Activated B cell treated with CpG ODN at 0.5 μM for 24 hours (primary cell): Measurements from ENCODE around the gene C2CD4C. TPM values are rescaled to one million over a fixed set of nuclear protein-coding genes. Genes with fewer than 3 reads are reported as not detected.
"Not testable (repeated sequence)": the region's sequence is repeated elsewhere in the genome, so short reads cannot be mapped to it uniquely, and the experiment has no call there.

Source experiments
- ATAC-seq: fragments of 200-7000 bp; cut with Tn5 transposase; one replicate; pipeline ENCODE4 v1.10.0; 2021; ENCODE audit warnings: low read depth, mild to moderate bottlenecking, moderate library complexity
- CTCF ChIA-PET: fragments of 350-600 bp; sonication (Branson Sonifier 250); formaldehyde crosslinking; loops from one replicate; lab custom pipeline; 2021; ENCODE audit warnings: antibody characterized with exemption; lab: Charles Lee
- POLR2A ChIA-PET: fragments of 350-600 bp; sonication (Branson Sonifier 250); formaldehyde crosslinking; loops from one replicate; lab custom pipeline; 2021; ENCODE audit warnings: antibody characterized with exemption; lab: Charles Lee
- DNase-seq: peaks from one replicate; pipeline ENCODE4 v3.0.0; 2022
- H3K27ac Mint-ChIP-seq: one replicate; pipeline ENCODE4 v1.8.0; 2020; ENCODE audit warnings: mixed read lengths
- H3K27me3 Mint-ChIP-seq: one replicate; pipeline ENCODE4 v1.8.0; 2021; ENCODE audit warnings: mixed read lengths
- H3K36me3 Mint-ChIP-seq: one replicate; pipeline ENCODE4 v1.8.0; 2021; ENCODE audit warnings: low read depth, mixed read lengths
- H3K4me1 Mint-ChIP-seq: one replicate; pipeline ENCODE4 v1.8.0; 2021; ENCODE audit warnings: mixed read lengths
- H3K4me3 Mint-ChIP-seq: one replicate; pipeline ENCODE4 v1.8.0; 2020; ENCODE audit warnings: mild to moderate bottlenecking, mixed read lengths
- H3K9me3 Mint-ChIP-seq: one replicate; pipeline ENCODE4 v1.8.0; 2020; ENCODE audit warnings: mixed read lengths
- intact Hi-C: fragments of 100-400 bp; cut with micrococcal nuclease; formaldehyde crosslinking; loops from one replicate; pipeline ENCODE4 v1.15.1; 2024
- total RNA-seq: library from RNA; stranded (reverse); gene quantifications from 2 replicates; pipeline ENCODE4 v1.2.3, GENCODE V29; 2022
- TF ChIP-seq, protein P1 (sequence below): fragments of 200-600 bp; IDR thresholded peaks from one replicate; pipeline ENCODE4 v1.8.0; 2022; ENCODE audit warnings: antibody characterized with exemption, mild to moderate bottlenecking

The C2CD4C gene
- total RNA-seq, 1 donor from 2014 or later = not detected

GRCh38 chr19:395467-395866, 13.5 kb downstream of the C2CD4C start:
- Mint-ChIP-seq H3K9me3 (peaks cover 7% of the 10 kb centered on the region), H3K4me3 (no peak overlapping the region), H3K4me1 (no peaks in the 10 kb centered on the region), H3K27me3 (no peaks in the 10 kb centered on the region), H3K36me3 (no peaks in the 10 kb centered on the region), H3K27ac (no peak overlapping the region)
- DNase-seq (no peak), ATAC-seq (no peak)
- TF ChIP-seq, protein P1, sequence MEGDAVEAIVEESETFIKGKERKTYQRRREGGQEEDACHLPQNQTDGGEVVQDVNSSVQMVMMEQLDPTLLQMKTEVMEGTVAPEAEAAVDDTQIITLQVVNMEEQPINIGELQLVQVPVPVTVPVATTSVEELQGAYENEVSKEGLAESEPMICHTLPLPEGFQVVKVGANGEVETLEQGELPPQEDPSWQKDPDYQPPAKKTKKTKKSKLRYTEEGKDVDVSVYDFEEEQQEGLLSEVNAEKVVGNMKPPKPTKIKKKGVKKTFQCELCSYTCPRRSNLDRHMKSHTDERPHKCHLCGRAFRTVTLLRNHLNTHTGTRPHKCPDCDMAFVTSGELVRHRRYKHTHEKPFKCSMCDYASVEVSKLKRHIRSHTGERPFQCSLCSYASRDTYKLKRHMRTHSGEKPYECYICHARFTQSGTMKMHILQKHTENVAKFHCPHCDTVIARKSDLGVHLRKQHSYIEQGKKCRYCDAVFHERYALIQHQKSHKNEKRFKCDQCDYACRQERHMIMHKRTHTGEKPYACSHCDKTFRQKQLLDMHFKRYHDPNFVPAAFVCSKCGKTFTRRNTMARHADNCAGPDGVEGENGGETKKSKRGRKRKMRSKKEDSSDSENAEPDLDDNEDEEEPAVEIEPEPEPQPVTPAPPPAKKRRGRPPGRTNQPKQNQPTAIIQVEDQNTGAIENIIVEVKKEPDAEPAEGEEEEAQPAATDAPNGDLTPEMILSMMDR = no peak
- intact Hi-C loops = no loop called here
- POLR2A ChIA-PET = no interaction called here
- CTCF ChIA-PET = no interaction called here

GRCh38 chr19:394857-395256, 14.1 kb downstream of the C2CD4C start:
- H3K9me3 Mint-ChIP-seq, H3K4me1 Mint-ChIP-seq, H3K4me3 Mint-ChIP-seq, DNase-seq, H3K27ac Mint-ChIP-seq, CTCF ChIA-PET, H3K27me3 Mint-ChIP-seq, H3K36me3 Mint-ChIP-seq, ATAC-seq, POLR2A ChIA-PET, intact Hi-C loops: not testable (repeated sequence)

- POLR2A ChIA-PET, H3K9me3 Mint-ChIP-seq, H3K27me3 Mint-ChIP-seq, H3K36me3 Mint-ChIP-seq, CTCF ChIA-PET, H3K4me3 Mint-ChIP-seq, DNase-seq, ATAC-seq, intact Hi-C loops, H3K4me1 Mint-ChIP-seq: not testable (repeated sequence)
- peak overlapping the region; percentile 9 for H3K27ac Mint-ChIP-seq
Measured at GRCh38 chr19:393560-393959, 15.4 kb downstream of the C2CD4C start.

DNA sequence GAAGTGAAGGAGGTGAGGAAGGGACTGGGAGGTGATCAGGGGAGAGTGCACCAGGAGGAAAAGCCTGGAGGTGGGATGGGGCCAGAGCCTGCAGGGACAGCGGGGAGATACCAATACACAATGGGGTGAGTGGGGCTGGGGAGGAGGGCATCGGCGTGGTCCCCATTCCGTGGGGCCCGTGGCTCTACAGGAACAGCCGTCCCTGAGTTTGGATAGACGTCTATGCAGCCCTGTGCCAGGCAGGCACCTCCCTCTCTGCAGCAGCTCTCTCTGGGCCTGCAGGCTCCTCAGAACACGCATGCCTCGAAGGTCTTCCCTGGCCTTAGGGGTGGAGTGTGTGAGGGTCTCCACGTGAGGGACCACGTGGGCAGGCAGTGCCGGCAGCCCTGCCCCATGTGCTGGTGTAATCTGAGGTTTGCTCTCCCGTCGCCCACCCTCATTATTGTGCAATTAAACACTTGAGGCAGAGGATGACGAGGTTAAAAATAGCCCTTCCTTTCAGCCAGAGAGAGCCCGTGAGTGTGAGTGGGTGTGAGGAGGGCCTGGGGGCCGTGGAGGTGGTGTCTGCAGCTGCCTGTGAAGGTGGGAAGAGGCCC, 16.5 kb downstream of the C2CD4C start:
- Mint-ChIP-seq H3K27ac (no peak overlapping the region), H3K27me3 (peaks cover 10% of the 10 kb centered on the region), H3K9me3 (peaks cover 7% of the 10 kb centered on the region), H3K36me3 (no peaks in the 10 kb centered on the region), H3K4me1 (no peaks in the 10 kb centered on the region), H3K4me3 (no peak overlapping the region)
- ChIA-PET POLR2A (no interaction called here), CTCF (no interaction called here)
- ATAC-seq = no peak
- intact Hi-C loops = no loop called here
- DNase-seq = no peak
- TF ChIP-seq, protein P1 = no peak

DNA sequence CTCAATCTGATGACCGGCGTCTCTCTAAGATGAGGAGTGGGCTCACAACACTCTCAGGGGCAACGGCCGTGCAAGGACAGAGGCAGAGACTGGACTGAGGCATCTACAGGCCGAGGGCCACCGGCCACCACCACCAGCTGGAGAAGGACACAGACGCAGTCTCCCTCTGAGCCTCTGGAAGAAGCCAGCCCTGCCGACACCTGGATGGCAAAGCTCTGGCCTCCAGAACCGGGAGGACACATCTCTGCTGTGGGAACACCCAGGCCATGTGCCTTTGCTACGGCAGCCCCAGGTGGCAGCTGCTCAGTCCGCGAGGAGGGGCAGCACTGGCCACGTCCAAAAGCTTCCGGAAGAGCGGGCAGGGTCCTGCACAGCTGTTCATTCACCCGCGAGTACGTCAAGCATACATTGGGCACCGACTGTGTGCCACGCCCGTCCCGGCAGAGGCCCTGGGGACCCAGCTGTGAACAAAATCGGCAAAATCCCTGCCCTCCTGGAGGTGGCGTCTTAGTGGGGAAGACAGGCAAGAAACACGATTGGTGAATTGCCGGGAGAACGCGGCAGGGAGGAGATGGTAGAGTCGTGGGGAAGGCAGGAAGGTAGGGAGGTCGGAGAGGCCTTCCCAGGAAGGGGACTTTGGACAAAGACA, 17.1 kb downstream of the C2CD4C start:
- intact Hi-C loops = no loop called here
- Mint-ChIP-seq H3K27ac (no peak overlapping the region), H3K27me3 (peaks cover 14% of the 10 kb centered on the region), H3K4me1 (no peaks in the 10 kb centered on the region), H3K4me3 (no peak overlapping the region), H3K9me3 (peaks cover 7% of the 10 kb centered on the region), H3K36me3 (no peaks in the 10 kb centered on the region)
- DNase-seq = no peak
- ChIA-PET CTCF (no interaction called here), POLR2A (no interaction called here)
- TF ChIP-seq, protein P1 = no peak
- no peak for ATAC-seq

DNA sequence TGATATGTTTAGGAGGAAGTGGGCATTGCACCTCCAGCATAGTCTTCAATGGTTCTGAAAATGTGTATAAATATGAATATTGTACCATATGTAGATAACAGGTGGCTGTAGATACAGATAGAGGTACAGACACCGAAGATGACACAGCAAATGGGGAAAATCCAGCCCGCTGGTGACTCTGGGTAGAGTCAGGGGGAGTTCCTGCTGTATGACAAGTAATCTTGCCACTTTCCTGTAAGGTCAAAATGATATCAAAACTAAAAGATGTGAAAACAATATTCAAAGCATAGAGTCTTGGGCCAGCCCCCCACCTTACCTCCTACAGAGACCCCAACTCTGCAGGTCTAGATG, 17.8 kb downstream of the C2CD4C start:
- Mint-ChIP-seq H3K9me3 (peaks cover 7% of the 10 kb centered on the region), H3K4me3 (no peak overlapping the region), H3K4me1 (no peaks in the 10 kb centered on the region), H3K27ac (no peak overlapping the region), H3K27me3 (peaks cover 18% of the 10 kb centered on the region), H3K36me3 (no peaks in the 10 kb centered on the region)
- CTCF ChIA-PET = no interaction called here
- intact Hi-C loops = no loop called here
- ATAC-seq (no peak), DNase-seq (no peak)
- POLR2A ChIA-PET = no interaction called here
- TF ChIP-seq, protein P1 = no peak
